Mammary epithelial cell (primary cell): ENCODE measurements around the gene BIRC6.

Experiments
- EZH2 ChIP-seq: IDR thresholded peaks from 2 replicates; pipeline ENCODE4 v1.6.1; 2012; ENCODE audit warnings: low read length, inconsistent platforms, borderline replicate concordance
- TF ChIP-seq, protein P1 (sequence below), 2 donors: IDR thresholded peaks in 1 of 2; conservative IDR thresholded peaks in 1 of 2; 2 replicates each; pipeline ENCODE4 v1.5.1; 2011 to 2012; ENCODE audit warnings: inconsistent platforms in 2 of 2, low read length in 2 of 2, mild to moderate bottlenecking in 2 of 2, control low read depth in 1 of 2, low read depth in 1 of 2; ENCODE audit not compliant: insufficient read depth in 1 of 2; ENCODE audit errors: extremely low read depth in 1 of 2

GRCh38 chr2:32474381-32474780 lies 117.6 kb downstream of the BIRC6 start:
- TF ChIP-seq, protein P1, sequence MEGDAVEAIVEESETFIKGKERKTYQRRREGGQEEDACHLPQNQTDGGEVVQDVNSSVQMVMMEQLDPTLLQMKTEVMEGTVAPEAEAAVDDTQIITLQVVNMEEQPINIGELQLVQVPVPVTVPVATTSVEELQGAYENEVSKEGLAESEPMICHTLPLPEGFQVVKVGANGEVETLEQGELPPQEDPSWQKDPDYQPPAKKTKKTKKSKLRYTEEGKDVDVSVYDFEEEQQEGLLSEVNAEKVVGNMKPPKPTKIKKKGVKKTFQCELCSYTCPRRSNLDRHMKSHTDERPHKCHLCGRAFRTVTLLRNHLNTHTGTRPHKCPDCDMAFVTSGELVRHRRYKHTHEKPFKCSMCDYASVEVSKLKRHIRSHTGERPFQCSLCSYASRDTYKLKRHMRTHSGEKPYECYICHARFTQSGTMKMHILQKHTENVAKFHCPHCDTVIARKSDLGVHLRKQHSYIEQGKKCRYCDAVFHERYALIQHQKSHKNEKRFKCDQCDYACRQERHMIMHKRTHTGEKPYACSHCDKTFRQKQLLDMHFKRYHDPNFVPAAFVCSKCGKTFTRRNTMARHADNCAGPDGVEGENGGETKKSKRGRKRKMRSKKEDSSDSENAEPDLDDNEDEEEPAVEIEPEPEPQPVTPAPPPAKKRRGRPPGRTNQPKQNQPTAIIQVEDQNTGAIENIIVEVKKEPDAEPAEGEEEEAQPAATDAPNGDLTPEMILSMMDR (conservative IDR thresholded peaks at IDR 0.05 in 1 of 2, IDR thresholded peaks at IDR 0.05 in 1 of 2; ENCODE audit: extremely low read depth in 1 of 2, insufficient read depth in 1 of 2, low read depth in 1 of 2, low read length in 2 of 2) = no peak
- no peak for TF ChIP-seq EZH2
